Peyer's patch (tissue), 4 donors: ENCODE results near the gene CBR1.

Experiments
- POLR2A ChIP-seq, 2 donors: fragments of 450-650 bp; IDR thresholded peaks; one replicate each; pipeline ENCODE4 v1.5.1; 2017; ENCODE audit warnings: antibody characterized with exemption in 2 of 2, mild to moderate bottlenecking in 2 of 2, moderate library complexity in 2 of 2
- TF ChIP-seq, protein P1 (sequence below), 6 experiments: fragments of 450-650 bp in 4 of 6; fragments of 200-600 bp in 2 of 6; sonication (generic) in 1 of 6; IDR thresholded peaks; one replicate each; pipeline ENCODE4 v1.5.1; 2017 to 2019; ENCODE audit warnings: antibody characterized with exemption in 6 of 6, mild to moderate bottlenecking in 3 of 6, moderate library complexity in 1 of 6

GRCh38 chr21:36052860-36053714, 16.7 kb upstream of the CBR1 start:
- TF ChIP-seq, protein P1, sequence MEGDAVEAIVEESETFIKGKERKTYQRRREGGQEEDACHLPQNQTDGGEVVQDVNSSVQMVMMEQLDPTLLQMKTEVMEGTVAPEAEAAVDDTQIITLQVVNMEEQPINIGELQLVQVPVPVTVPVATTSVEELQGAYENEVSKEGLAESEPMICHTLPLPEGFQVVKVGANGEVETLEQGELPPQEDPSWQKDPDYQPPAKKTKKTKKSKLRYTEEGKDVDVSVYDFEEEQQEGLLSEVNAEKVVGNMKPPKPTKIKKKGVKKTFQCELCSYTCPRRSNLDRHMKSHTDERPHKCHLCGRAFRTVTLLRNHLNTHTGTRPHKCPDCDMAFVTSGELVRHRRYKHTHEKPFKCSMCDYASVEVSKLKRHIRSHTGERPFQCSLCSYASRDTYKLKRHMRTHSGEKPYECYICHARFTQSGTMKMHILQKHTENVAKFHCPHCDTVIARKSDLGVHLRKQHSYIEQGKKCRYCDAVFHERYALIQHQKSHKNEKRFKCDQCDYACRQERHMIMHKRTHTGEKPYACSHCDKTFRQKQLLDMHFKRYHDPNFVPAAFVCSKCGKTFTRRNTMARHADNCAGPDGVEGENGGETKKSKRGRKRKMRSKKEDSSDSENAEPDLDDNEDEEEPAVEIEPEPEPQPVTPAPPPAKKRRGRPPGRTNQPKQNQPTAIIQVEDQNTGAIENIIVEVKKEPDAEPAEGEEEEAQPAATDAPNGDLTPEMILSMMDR (IDR thresholded peaks at IDR 0.05) = no peak
- TF ChIP-seq POLR2A (IDR thresholded peaks at IDR 0.05) = no peak
